SU-DHL-6 (cell line): ENCODE results near the gene LCN9.

Source experiments
- H2AFZ ChIP-seq: fragments of 200-600 bp; sonication (generic); 2 replicates; pipeline ENCODE4 v1.6.1; 2014; ENCODE audit warnings: low read depth, mild to moderate bottlenecking, moderate library complexity, mixed read lengths, antibody characterized with exemption, low read length; ENCODE audit not compliant: severe bottlenecking
- H3F3A ChIP-seq: fragments of 200-600 bp; shearing (Covaris generic); 2 replicates; pipeline ENCODE4 v1.6.0; 2016; ENCODE audit warnings: antibody characterized with exemption, mild to moderate bottlenecking; ENCODE audit not compliant: insufficient read depth
- H3K27ac ChIP-seq: fragments of 200-600 bp; sonication (generic); 2 replicates; pipeline ENCODE4 v1.5.1; 2016; ENCODE audit warnings: low read depth, mild to moderate bottlenecking, low read length, moderate library complexity, mixed read lengths
- H3K27me3 ChIP-seq: fragments of 200-600 bp; sonication (generic), shearing (Covaris generic); 2 replicates; pipeline ENCODE4 v1.6.0; 2014; ENCODE audit warnings: mild to moderate bottlenecking, low read length
- H3K36me3 ChIP-seq: fragments of 200-600 bp; sonication (generic); 2 replicates; pipeline ENCODE4 v1.6.1; 2014; ENCODE audit warnings: mild to moderate bottlenecking, low read length, mixed read lengths
- H3K4me2 ChIP-seq: fragments of 300-600, 200-600 bp; shearing (Covaris generic), sonication (generic); 2 replicates; pipeline ENCODE4 v1.6.0; 2014; ENCODE audit warnings: low read length, low read depth, mild to moderate bottlenecking; ENCODE audit not compliant: poor library complexity, severe bottlenecking
- H3K4me3 ChIP-seq: fragments of 200-600 bp; sonication (generic); 2 replicates; pipeline ENCODE4 v1.5.1; 2014; ENCODE audit warnings: antibody characterized with exemption, low read length, mild to moderate bottlenecking, mixed read lengths; ENCODE audit not compliant: insufficient read depth, poor library complexity, severe bottlenecking
- H3K79me2 ChIP-seq: fragments of 200-600 bp; sonication (generic); 2 replicates; pipeline ENCODE4 v1.6.1; 2014; ENCODE audit warnings: mild to moderate bottlenecking, low read length, moderate library complexity; ENCODE audit not compliant: insufficient read depth
- H3K9ac ChIP-seq: fragments of 200-600 bp; sonication (generic); 2 replicates; pipeline ENCODE4 v1.7.0; 2014; ENCODE audit warnings: mild to moderate bottlenecking, low read length
- H3K9me2 ChIP-seq: fragments of 200-600 bp; sonication (generic); replicated peaks from 2 replicates; pipeline ENCODE4 v1.6.1; 2014; ENCODE audit warnings: low read length; ENCODE audit not compliant: insufficient read depth
- H3K9me3 ChIP-seq: fragments of 200-600 bp; sonication (generic); 2 replicates; pipeline ENCODE4 v1.6.1; 2014; ENCODE audit warnings: low read length, mixed read lengths; ENCODE audit not compliant: insufficient read depth
- H4K20me1 ChIP-seq: fragments of 200-600 bp; sonication (generic); 2 replicates; pipeline ENCODE4 v1.6.1; 2014; ENCODE audit warnings: low read depth, mild to moderate bottlenecking, antibody characterized with exemption, low read length, moderate library complexity, mixed read lengths
- CTCF ChIP-seq: fragments of 200-600 bp; sonication (generic); IDR thresholded peaks from one replicate; pipeline ENCODE4 v1.5.1; 2017; ENCODE audit warnings: antibody characterized with exemption, mild to moderate bottlenecking, low read length, moderate library complexity; ENCODE audit not compliant: insufficient read depth, poor library complexity, severe bottlenecking
- EZH2phosphoT487 ChIP-seq: fragments of 200-600 bp; sonication (generic), shearing (Covaris generic); conservative IDR thresholded peaks from 2 replicates; pipeline ENCODE4 v1.6.1; 2018; ENCODE audit warnings: mild to moderate bottlenecking, antibody characterized with exemption, low read length, moderate library complexity, mixed read lengths

LCN9 gene

GRCh38 chr9:135615666-135616618 is 47.2 kb upstream of the LCN9 start:
- no peaks in the 10 kb centered on the region for H3K9me2 ChIP-seq
- no peak for TF ChIP-seq CTCF
- TF ChIP-seq EZH2phosphoT487: no peak
- no peak overlapping the region for H3K4me3 ChIP-seq
- H3K36me3 ChIP-seq: no peaks in the 10 kb centered on the region
- no peak overlapping the region for H2AFZ ChIP-seq
- no peaks in the 10 kb centered on the region for H3K27me3 ChIP-seq
- no peaks in the 10 kb centered on the region for H3F3A ChIP-seq
- no peak overlapping the region for H3K27ac ChIP-seq
- no peaks in the 10 kb centered on the region for H3K79me2 ChIP-seq
- H3K9me3 ChIP-seq: no peaks in the 10 kb centered on the region
- no peak overlapping the region for H3K4me2 ChIP-seq
- H4K20me1 ChIP-seq: no peaks in the 10 kb centered on the region
- no peak overlapping the region for H3K9ac ChIP-seq

- no peak overlapping the region for H2AFZ ChIP-seq
- no peaks in the 10 kb centered on the region for H3F3A ChIP-seq
- H3K4me3 ChIP-seq: no peak overlapping the region
- no peaks in the 10 kb centered on the region for H3K9me2 ChIP-seq
- H3K79me2 ChIP-seq: no peaks in the 10 kb centered on the region
- H3K27ac ChIP-seq: no peak overlapping the region
- H3K36me3 ChIP-seq: no peaks in the 10 kb centered on the region
- H3K4me2 ChIP-seq: no peak overlapping the region
- no peaks in the 10 kb centered on the region for H4K20me1 ChIP-seq
- no peaks in the 10 kb centered on the region for H3K9me3 ChIP-seq
- H3K9ac ChIP-seq: no peak overlapping the region
- no peaks in the 10 kb centered on the region for H3K27me3 ChIP-seq
- no peak for TF ChIP-seq CTCF
Measured at GRCh38 chr9:135616619-135617537, 46.2 kb upstream of the LCN9 start.

GRCh38 chr9:135617538-135617900 is 45.6 kb upstream of the LCN9 start:
- no peaks in the 10 kb centered on the region for H3K79me2 ChIP-seq
- no peaks in the 10 kb centered on the region for H3F3A ChIP-seq
- no peaks in the 10 kb centered on the region for H3K27me3 ChIP-seq
- no peak for TF ChIP-seq CTCF
- no peak for TF ChIP-seq EZH2phosphoT487
- no peak overlapping the region for H3K9ac ChIP-seq
- no peaks in the 10 kb centered on the region for H3K9me3 ChIP-seq
- H2AFZ ChIP-seq: no peak overlapping the region
- no peaks in the 10 kb centered on the region for H3K36me3 ChIP-seq
- H3K27ac ChIP-seq: no peak overlapping the region
- H3K9me2 ChIP-seq: no peaks in the 10 kb centered on the region
- no peak overlapping the region for H3K4me2 ChIP-seq
- no peaks in the 10 kb centered on the region for H4K20me1 ChIP-seq
- no peak overlapping the region for H3K4me3 ChIP-seq
